ENCODE measurements around the gene SYTL2. TPM values are rescaled to one million over a fixed set of nuclear protein-coding genes. Genes with fewer than 3 reads are reported as not detected.

Gene SYTL2
- polyA plus RNA-seq, 12 donors, result 47.7 to 129 (median 85.4) TPM; not detected in 1

DNA sequence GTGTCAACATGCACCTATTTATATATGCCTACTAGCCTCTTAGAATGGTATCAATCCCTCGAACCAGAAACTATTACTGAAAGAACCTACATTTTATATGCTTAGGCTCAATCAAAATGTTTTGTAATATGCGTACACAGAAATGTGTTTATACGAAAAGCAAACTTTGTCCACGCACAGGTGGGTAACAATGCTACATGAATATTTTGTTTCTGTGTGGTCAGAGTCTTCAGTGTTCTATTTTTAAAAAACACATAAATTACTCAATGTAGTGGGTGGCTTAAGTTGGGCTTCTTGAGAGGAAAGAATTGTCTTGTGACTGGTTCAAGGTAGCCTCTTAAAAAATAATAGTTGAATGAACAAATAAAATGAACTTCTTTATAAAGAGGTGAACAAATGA, 46.1 kb downstream of the SYTL2 start:
- DNase-seq, result no peak

DNA sequence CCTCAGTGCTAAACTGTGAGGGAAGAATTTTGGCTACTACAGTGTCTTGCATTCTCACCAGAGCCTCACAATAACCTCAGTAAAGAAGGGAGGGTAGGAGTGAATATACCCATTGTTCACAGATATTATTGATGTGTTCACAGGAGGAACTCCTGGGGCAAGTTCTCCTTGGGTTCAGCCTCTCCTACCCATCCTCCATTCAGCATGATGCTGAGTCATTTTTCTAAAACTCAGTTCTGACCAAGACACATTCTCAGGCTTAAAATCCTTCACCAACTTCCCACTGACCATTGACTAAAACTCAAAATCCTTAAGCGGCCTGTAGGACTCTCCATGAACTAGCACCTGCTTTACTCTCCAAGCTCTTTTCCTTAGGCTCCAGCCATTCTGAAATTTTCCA, 48.7 kb downstream of the SYTL2 start:
- no peak for DNase-seq

DNA sequence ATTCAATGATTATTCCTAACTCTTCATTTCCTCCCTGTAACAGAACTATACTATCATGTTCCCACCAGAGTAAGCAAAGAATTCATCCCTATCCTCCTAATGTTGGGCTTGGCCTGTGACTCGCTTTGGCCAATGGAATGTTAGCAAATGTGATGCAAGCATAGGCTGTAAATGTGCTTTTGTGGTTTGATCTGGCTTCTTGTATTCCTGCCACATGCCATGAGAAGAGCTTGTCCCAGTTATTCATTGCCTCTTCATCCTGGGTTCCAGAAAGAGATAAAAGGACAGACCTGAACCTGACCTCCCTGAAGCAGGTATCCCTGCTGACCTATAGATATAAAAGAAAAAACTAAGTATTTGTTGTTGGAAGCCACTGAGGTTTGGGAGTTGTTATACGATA, 51.0 kb downstream of the SYTL2 start:
- DNase-seq, result no peak

GRCh38 chr11:85758480-85759039, 52.4 kb downstream of the SYTL2 start:
- no peak for DNase-seq

- DNase-seq, result no peak
These were observed 52.9 kb downstream of the SYTL2 start for GRCh38 chr11:85758026-85758425.

- DNase-seq, result no peak
These were observed 54.3 kb downstream of the SYTL2 start for GRCh38 chr11:85756401-85757200.

- no peak for DNase-seq
These were observed 55.2 kb downstream of the SYTL2 start for GRCh38 chr11:85755701-85756100.

GRCh38 chr11:85755285-85755684, 55.7 kb downstream of the SYTL2 start:
- no peak for DNase-seq

- DNase-seq, result no peak
These were observed 57.9 kb downstream of the SYTL2 start for GRCh38 chr11:85752890-85753581.

GRCh38 chr11:85752201-85752889, 58.6 kb downstream of the SYTL2 start:
- DNase-seq, result no peak

- DNase-seq, result no peak
These were observed 59.2 kb downstream of the SYTL2 start for GRCh38 chr11:85751724-85752123.

- DNase-seq, result no peak
These were observed 60.3 kb downstream of the SYTL2 start for GRCh38 chr11:85750646-85751045.

DNA sequence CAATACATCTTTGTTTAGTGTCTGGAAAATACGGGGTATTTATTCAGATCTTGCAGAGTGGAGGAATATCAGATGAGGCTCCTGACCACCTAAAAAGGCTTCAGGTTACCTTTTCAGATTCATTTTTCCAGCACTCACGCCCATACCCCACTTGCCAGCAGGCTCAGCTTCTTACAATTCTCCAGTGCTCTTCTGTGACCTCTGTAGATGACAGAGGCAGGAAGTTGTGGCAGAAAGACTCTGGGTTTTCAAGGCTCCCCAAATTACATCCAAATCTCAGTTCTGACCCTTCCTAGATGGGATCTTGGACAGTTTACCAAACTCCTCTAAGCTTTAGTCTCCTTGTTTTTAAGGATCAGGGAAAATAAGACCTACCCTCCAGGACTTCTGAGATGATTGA, 61.1 kb downstream of the SYTL2 start:
- no peak for DNase-seq

- no peak for DNase-seq
These were observed 61.6 kb downstream of the SYTL2 start for GRCh38 chr11:85749287-85749834.

DNA sequence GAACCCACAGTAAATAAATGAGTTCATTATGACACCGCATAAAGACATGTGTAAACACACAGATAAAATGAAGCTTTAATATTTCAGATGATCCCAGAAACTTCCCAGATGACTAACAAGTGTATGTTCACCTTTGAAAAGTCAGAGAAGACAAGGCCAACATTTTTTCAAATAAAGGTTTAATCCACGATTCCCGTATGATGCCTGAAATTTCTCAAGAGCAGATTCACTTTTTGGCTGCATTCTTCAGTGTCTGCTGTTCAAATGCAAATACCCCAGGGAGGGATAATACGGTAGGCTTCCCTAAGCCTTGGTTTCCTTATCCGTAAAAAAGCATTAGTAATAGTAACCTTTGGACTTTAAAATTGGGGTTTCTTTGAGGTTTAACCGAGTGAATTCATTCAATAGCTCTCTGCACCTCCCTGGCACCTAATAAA, 62.5 kb downstream of the SYTL2 start:
- no peak for DNase-seq

- no peak for DNase-seq
These were observed 64.3 kb downstream of the SYTL2 start for GRCh38 chr11:85746670-85747069.

GRCh38 chr11:85745626-85746025, 65.3 kb downstream of the SYTL2 start:
- DNase-seq, result no peak

DNA sequence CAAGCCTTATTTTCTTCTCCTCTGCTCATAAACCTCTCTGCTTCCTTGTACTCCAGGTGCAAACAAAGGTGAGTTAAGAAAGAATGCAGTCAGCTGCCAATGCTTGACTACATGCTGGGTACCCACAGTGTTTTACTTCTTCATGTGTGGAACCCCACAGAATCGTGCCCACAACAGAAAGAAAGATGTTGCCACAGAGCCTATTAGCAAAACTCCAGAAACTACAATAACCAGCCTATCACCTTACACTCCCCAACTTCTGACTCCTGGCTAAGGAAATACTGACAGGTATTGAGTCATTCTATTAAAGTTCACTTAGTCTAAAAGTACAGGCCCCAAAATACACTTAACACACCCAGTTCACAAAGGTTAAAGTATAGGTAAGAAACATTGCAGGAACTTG, 68.1 kb downstream of the SYTL2 start:
- no peak for DNase-seq

- DNase-seq, result no peak
These were observed 68.6 kb downstream of the SYTL2 start for GRCh38 chr11:85742348-85742747.

GRCh38 chr11:85740481-85741400, 70.2 kb downstream of the SYTL2 start:
- DNase-seq, result no peak

GRCh38 chr11:85737738-85738137, 73.2 kb downstream of the SYTL2 start:
- DNase-seq, result no peak
